GM18498 (cell line): Measurements from ENCODE around the gene AP1S3.

Experiments used
- ATAC-seq: cut with Tn5 transposase; IDR thresholded peaks from one replicate; pipeline ENCODE4 v1.9.1; 2021; ENCODE audit warnings: mild to moderate bottlenecking, moderate library complexity; ENCODE audit not compliant: unreplicated experiment

The AP1S3 gene

GRCh38 chr2:223764796-223765195 lies 72.6 kb downstream of the AP1S3 start:
- ATAC-seq = no peak

DNA sequence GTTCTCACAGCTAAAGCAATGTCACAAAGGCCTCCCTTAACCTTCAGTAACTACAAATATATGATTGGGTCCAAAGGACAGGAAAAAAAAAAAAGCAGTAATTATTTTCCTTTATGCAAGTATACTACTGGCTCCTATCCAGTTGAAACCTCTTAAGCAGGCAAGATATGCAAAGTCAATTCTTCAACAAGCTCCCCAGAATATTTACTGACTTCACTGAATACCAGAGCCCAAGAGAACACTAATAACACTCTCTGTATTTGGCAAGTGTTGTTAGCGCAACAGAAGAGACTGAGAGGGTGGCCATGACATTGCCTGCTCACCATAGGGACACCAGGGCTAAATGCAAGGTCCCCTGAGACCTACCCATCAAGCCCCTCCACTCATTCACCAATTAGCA lies 74.5 kb downstream of the AP1S3 start:
- peak; percentile 28 for ATAC-seq

DNA sequence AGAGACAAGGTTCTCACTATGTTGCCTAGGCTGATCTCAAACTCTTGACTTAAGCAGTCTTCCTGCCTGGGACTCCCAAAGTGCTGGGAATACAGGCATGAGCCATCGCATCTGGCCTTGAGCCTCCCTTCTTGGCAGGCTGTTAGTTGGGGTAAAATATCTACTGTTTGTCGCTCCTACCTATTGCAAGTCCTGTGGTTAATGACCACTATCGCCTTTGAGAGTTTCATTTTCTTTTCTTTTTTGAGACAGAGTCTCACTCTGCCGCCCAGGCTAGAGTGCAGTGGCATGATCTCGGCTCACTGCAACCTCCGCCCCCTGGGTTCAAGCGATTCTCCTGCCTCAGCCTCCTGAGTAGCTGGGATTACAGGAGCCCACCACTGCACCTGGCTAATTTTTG lies 75.6 kb downstream of the AP1S3 start:
- peak; percentile 76 for ATAC-seq

DNA sequence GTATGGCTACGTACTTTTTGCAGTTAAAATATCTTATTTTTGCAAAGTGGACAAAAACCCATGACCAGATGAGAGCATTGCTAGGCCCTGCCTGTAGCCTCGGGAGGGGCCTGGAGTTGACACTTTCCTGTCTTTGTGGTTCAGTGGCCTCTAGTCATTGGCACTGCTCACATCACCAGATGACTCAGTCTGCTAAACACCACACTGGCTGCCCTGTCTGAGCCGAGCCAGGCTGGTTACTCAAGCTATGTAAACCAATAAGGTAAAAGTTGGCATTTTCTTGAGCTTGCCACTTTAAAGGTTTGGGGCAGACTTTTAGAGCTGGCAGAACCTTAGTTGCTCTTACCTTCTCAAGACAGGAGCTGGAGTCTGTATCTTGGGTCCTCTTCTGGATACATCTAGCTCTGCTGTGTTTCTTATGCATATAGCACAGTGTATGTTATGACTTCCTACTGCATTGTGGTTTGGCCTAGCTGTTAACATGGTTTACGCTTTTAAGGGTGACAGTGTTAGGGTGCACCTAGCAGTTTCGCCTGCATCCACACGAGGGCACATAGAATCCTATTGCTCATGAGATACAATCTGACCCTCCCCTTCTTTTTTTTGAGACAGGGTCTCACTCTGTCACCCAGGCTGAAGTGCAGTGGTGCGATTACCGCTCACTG lies 76.4 kb downstream of the AP1S3 start:
- peak; percentile 81 for ATAC-seq

- no peak for ATAC-seq
Observed at GRCh38 chr2:223759569-223760430, 77.6 kb downstream of the AP1S3 start.

GRCh38 chr2:223758131-223758840 lies 79.1 kb downstream of the AP1S3 start:
- no peak for ATAC-seq

GRCh38 chr2:223753940-223754339 lies 83.4 kb downstream of the AP1S3 start:
- ATAC-seq = no peak

DNA sequence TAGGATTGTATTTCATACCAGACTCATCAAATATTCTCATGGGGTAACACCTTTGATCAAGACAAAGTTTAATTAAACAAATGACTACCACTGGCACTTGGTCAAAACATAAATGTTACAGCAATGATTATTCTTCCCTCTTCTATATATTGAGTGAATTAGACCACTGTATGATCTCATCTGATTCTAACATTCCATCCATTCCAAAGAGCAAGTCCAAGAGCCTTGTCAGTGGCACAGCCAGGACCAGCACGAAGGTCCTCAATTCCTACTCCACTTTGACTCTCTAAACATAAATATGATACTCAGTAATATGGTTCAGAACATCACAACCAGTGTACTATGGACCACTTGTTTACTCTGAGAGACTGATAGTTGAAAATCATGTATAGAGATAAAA lies 86.4 kb downstream of the AP1S3 start:
- no peak for ATAC-seq

- ATAC-seq = no peak
Observed at GRCh38 chr2:223747392-223748042, 89.9 kb downstream of the AP1S3 start.

GRCh38 chr2:223746611-223747010 lies 90.8 kb downstream of the AP1S3 start:
- no peak for ATAC-seq

GRCh38 chr2:223744580-223744979 lies 92.8 kb downstream of the AP1S3 start:
- no peak for ATAC-seq

GRCh38 chr2:223740679-223741078 lies 96.7 kb downstream of the AP1S3 start:
- no peak for ATAC-seq

DNA sequence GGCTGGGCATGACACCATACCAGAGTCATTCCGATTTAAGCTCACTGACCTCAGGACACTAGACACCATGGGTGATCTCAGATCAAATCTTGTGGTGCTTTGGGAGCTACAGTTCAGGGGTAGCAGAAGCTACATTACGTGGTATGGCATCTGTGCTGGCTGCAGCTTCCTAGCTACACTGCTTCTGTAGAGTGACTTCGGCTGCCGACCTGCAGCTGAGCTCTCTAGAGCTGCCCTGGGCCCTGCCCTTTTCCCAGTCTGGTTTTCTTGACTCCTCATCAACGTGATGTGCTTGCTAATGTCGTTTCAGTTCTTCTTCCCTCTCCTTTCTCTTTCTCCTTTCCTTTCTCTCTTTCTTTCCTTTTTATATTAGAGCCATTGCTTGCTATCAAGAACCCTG lies 100.2 kb downstream of the AP1S3 start:
- no peak for ATAC-seq

DNA sequence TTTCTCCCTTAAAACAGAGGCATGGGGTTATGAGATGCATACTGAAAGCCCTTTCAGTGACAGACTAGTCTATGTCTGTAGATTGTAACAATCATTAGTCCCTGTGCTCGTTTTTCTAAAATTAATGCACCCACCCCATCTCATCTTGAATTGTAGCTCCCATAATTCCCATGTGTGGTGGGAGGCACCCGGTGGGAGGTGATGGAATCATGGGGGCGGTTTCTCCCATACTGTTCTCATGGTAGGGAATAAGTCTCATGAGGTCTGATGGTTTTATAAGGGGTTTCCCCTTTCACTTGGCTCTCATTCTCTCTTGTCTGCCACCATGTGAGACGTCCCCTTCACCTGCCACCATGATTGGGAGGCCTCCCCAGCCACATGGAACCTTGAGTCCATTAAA lies 100.9 kb downstream of the AP1S3 start:
- ATAC-seq = no peak

DNA sequence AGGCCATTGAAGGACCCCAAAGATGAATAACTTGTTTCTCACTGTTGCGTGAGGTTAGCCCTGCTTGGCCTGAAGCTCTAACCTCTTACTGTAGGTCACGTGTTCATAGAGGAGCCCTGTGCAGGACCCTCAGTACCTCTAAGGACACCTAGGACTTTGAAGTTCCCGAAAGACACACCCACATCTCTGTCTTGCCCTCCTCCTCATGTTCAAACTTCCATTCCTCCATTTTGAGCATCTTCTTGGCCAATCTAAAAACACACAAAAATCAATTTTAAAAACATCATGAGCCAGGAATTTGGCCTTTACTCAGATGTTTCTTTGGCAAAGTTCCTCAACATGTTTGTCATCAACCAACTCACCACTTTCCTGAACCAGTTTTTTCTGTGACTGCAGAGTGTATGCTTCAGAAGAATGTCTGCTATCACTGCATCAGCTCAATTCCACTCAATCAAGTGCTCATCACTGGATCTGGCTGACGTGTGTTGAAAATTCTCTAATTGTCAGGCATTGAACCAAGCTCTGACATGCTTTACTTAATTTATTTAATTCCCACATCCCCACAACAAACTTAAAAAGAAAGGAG lies 101.6 kb downstream of the AP1S3 start:
- ATAC-seq = no peak

DNA sequence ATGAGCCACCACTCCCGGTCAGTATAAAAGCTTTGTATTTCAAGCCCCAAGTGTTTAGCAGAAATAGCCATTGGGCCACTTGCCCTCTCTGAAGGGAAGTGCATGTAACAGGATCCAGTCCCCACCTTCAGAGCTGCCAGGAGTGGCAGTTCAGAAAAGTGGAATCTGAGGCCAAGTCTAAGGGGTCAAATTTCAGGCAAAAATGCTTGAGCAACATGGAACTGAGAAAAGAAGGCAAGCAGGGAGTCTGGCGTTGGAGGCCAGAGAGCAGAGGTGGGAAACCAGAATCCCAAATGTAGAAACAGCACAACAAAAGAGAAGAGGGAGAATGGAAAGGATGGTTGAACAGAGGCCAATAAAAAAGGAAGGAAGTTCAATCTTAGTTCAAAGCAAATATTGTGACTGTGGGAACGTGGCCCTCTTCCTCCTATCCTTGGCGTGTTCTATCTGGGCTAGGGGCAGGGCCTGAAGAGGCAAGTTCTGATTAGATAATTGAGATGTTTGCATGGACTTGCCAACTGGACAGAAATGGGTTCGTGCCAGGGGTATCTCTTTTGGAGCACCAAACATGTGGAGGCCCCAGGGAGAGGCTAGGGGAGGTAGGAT lies 102.2 kb downstream of the AP1S3 start:
- no peak for ATAC-seq

DNA sequence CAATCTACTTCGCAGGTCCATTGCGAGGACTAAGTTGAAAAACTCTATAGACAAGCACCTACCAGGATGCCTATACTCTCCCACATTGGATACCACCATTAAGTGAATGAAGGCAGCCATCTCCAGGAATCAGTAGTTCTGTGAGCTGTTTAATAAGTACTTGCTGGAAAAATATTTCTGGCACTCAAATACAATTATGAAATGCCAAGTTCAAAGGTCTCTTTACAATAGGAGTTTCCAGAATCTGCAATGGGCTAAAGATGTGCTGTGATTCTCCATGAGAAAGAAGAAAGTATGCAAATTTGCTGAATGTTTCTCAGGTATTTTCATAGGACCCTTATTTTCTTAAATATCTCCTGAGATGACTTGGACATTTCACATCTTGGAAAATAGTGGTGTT lies 103.0 kb downstream of the AP1S3 start:
- ATAC-seq = no peak

GRCh38 chr2:223732346-223732745 lies 105.0 kb downstream of the AP1S3 start:
- no peak for ATAC-seq

- ATAC-seq = no peak
Observed at GRCh38 chr2:223731503-223731902, 105.9 kb downstream of the AP1S3 start.

DNA sequence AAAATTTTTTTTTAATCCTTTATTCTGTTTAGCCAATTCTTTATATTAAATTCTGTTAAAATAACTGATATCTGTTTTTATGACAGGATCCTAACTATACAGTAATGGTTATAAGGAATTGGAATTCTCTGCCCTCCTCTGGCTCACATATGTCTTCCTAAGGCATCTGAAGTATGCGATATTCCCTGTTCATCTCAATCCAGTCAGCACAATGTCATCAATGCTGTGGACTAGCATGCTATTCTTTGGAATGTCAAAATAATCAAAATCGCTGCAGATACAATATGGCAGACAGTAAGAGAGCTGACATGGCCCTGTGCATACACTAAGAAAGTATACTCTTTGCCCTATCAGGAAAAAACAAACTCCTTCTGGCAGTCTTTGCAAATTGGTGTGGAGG lies 107.6 kb downstream of the AP1S3 start:
- no peak for ATAC-seq
